NOMO-1 treated with DMSO at 0.1 percent for 48 hours (cell line): ENCODE measurements around the gene MT1G.
"Not testable (repeated sequence)": the region's sequence is repeated elsewhere in the genome, so short reads cannot be mapped to it uniquely, and the experiment has no call there.

Experiments used
- DNase-seq: peaks from one replicate; lab custom pipeline; 2025; ENCODE audit not compliant: unreplicated experiment; lab: John Stamatoyannopoulos, UW

MT1G gene

GRCh38 chr16:56637814-56638750, 29.8 kb downstream of the MT1G start, which contains the start of gene MT1A:
Gene MT1A, plus strand, starts transcription at chr16:56638666. Its CDS starts 73 bp downstream, at chr16:56638739.
- peak; percentile 17 for DNase-seq

GRCh38 chr16:56636616-56637413, 31.1 kb downstream of the MT1G start:
- no peak for DNase-seq

GRCh38 chr16:56635441-56635967, 32.4 kb downstream of the MT1G start:
- DNase-seq, result no peak

GRCh38 chr16:56634715-56635440, 33.0 kb downstream of the MT1G start:
- DNase-seq, result no peak

- DNase-seq, result no peak
Observed at GRCh38 chr16:56633535-56633934, 34.3 kb downstream of the MT1G start.

GRCh38 chr16:56632848-56633365, 35.0 kb downstream of the MT1G start:
- DNase-seq, result no peak

- DNase-seq, result no peak
Observed at GRCh38 chr16:56632156-56632847, 35.6 kb downstream of the MT1G start, which contains the start of gene MT1M. Gene MT1M, plus strand, starts transcription at chr16:56632659. Its CDS starts 73 bp downstream, at chr16:56632732.

GRCh38 chr16:56631832-56632155, 36.1 kb downstream of the MT1G start:
- DNase-seq, result peak; percentile 19

- DNase-seq, result no peak
Observed at GRCh38 chr16:56631197-56631596, 36.7 kb downstream of the MT1G start.

- peak; percentile 65 for DNase-seq
Observed at GRCh38 chr16:56630134-56630533, 37.7 kb downstream of the MT1G start.

- no peak for DNase-seq
Observed at GRCh38 chr16:56629531-56629930, 38.3 kb downstream of the MT1G start.

- no peak for DNase-seq
Observed at GRCh38 chr16:56628486-56629350, 39.1 kb downstream of the MT1G start.

GRCh38 chr16:56626685-56627084, 41.2 kb downstream of the MT1G start:
- no peak for DNase-seq

GRCh38 chr16:56625943-56626654, 41.8 kb downstream of the MT1G start:
- no peak for DNase-seq

GRCh38 chr16:56625140-56625942, 42.5 kb downstream of the MT1G start, which contains the start of gene MT1E:
Gene MT1E, plus strand, starts transcription at chr16:56625781. Its CDS starts 71 bp downstream, at chr16:56625852.
- peak; percentile 87 for DNase-seq

- DNase-seq, result no peak
Observed at GRCh38 chr16:56623637-56624036, 44.2 kb downstream of the MT1G start.

- DNase-seq, result not testable (repeated sequence)
Observed at GRCh38 chr16:56623184-56623583, 44.7 kb downstream of the MT1G start.
